ENCODE data around the gene WDR45B.

Gene WDR45B

DNA sequence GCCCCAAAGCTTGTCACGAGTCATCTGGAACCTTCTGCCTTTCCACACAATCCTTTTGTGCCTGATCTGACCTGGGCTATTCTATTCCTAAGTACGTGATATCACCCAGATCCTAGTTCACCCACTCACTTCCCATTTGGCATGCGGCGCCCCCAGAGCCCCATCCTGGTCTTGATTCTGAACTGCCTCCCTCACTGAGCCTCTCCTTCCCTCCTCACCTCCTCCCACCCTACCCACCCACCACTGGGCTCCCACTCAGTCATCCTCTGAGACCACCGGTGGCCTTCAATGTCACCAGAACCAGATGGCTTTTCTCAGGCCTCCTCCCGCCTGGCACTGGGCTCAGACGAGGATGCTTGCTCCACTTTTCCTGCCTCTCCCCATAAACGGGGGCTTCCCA is 18.5 kb downstream of the WDR45B start:
- DNase-seq (ENCODE audit: low read depth in 2 of 2): no peak

DNA sequence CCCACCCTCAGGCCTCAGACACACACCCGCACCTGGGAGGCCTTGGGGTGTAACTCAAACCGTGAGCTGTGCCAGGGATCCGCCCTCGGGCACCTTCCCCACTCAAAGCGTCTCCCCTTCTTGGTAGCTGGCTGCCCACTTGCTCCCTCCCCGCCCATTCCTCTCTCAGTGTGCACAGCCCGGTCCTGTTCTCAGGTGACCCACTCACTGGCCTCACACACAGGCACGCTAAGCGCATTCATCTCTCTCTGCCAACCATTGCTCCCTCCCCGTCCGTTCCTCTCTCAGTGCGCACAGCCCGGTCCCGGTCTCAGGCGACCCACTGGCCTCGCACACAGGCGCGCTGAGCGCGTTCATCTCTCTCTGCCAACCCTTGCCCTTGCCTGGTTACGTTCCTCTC is 20.8 kb downstream of the WDR45B start:
- no peak for DNase-seq (ENCODE audit: low read depth in 2 of 2)

DNA sequence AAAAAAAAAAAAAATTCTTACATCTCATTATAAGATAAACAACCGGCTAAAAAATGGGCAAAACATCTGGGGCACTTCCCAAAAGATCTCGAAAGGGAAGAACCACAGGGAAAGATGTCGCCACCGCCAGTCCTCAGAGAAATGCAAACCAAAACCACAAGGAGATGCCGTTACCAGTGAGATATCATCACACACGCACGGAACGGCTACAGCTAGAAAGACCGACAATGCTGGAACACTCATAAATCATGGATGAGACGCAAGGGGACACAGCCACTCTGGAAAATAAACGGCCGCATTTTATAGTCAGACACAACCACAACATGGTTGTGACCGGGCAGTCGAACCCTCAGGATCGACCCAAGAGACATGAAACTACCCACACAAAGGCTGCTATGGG is 24.5 kb downstream of the WDR45B start:
- no peak for DNase-seq (ENCODE audit: low read depth in 2 of 2)

DNA sequence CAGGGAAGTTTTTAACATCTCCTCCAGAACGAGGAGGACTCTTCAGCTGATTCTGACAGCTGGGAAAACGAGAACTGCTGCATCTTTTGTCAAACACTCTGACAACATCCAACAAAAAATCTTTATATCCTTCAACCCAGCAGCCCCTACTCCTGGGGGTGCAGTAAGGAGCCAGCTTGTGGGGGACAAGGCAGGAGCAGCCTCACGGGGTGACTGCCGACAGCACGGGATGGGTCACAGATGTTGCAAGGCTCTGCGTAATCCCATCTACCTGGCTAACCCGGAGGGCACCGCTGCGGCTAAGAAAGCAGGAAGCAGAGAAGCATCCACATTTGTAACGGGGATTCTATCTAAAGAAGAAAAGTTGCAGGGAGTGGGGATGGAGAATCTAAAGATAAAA is 28.6 kb downstream of the WDR45B start:
- no peak for DNase-seq (ENCODE audit: low read depth in 2 of 2)

DNA sequence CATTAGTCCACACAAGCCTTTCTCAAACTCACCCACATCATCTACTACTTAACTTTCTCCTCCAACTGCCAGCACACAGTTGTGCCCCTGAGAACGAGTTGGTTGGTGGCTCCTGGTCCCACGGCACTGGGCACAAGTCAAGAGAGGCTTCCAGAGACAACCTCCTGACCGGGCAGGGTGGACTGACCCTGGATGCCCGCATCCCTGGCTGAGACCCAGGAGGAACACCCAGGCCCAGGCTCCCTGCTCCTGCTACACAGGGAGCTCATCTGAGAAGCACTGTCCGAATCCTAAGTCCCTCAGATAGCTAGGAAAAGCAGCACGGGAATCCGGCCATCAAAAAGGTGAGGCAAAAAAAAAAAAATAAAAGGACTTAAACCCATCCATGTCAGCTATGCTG is 29.0 kb downstream of the WDR45B start:
- no peak for DNase-seq (ENCODE audit: low read depth in 2 of 2)

DNA sequence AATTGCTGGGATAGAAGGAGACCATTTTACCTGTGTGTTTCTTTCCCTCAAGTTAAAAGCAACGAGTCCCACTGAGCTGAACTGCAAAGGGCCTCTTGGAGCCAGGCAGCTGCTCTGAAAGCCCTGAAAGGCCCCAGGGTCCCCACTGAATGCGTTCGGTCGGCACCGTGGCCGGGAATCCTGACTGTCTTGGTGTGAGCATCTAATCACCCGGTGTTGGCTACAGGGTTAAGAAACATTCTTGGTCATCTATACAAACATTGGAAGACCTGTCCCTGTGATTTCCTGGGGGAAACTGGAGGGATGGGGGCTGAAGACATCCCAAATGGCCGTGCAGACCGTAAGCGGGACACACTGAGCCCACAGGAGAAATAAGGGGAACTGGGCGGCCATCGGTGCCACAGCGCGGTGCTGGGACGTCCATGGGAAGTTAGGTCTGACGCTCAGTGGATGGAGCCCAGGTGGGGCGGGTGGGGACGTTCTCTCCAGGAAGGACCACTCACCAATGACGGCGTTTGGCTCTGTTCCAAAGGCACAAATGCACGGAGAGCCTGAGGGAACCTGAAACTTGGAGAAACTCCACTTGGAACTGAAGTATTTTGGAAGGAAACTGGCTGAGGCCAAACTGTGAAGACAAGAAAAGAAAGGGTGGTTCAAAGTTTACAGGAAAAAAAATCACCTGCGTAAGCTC is 32.1 kb downstream of the WDR45B start:
- no peak for DNase-seq (ENCODE audit: low read depth in 2 of 2)

DNA sequence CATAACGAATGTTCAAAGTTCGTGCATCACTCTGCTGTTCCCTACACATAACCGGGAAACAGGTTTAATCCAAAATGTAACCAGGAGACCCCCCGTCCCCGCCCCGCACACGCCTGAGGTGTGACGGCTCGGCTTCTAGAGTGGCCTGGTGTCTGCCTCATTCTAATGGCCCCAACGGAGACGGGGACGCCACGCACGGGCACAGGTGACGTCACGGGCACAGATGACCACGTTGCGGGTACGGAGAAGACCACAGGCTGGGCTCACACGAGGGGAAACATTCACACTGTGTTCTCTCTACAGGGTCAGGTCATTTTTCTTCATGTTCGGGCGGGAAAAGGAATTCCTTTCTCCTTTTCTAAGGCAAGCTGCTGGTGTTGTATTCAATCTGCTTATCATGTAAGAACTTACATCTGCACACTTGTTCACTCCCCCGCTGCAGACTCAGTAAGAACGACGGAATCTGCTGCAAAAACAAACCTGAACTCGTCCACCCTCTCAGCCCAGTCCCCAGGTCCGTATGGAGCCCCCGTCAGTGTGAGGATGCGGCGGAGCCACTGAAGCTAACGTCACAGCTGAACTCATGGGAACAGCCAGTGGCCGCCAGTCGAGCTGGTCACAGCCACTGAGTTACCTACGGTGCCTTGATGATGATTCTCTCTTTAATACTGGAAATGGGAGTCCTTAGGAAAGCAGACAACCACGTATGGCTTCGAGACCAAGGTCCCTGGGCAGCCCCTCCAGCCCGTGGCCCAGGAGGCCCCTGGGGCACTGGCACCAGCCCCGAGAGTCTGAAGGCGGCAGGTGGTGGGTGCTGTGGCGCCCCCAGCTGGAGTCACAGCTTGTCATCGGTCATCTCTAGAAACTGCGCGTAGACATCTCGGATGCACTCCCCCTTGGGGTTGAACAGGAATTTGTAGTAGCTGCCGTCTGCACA is 32.9 kb downstream of the WDR45B start:
- DNase-seq (ENCODE audit: low read depth in 2 of 2): no peak

GRCh38 chr17:82614095-82614631 is 34.1 kb downstream of the WDR45B start:
- no peak for DNase-seq (ENCODE audit: low read depth in 2 of 2)

DNA sequence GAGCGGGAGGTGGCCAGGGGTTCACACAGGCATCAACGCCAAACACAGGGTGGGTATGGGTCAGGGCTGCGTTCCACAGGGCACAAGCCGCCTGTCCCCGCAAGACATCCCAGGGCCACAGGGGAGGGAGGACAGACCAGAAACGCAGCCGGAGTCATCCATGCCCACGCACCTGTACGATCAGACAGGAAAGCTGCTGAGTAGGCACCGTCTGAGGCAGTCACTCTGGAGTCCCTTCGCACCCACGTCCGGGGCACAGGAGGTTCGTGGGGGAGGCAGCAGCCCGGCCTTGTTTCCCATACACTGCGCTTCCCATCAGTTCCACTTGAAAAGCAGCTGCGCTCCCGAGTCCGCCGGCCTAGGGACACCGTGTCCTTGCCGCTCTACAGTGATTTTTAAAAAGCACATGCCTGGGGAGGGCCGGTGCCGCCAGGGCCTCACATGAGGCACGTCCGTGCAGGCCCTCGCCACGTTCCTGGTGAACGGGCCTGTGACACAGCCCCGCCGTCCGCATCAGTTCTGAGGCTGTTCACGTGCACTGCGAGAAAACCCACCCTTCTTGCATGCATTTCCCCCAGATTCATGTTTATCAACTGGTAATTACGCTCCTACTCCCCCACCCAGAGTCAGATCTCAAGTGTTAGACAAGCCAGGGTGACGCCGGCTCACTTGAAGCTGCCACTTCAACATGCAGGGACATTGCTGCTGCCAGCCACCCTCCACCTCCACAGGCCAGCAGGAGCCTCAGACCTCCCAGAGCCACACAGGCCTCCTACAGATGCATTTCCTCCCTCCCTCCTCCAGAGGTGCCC is 34.8 kb downstream of the WDR45B start:
- no peak for DNase-seq (ENCODE audit: low read depth in 2 of 2)

GRCh38 chr17:82611140-82612058 is 36.8 kb downstream of the WDR45B start:
- DNase-seq (ENCODE audit: low read depth in 2 of 2): no peak

DNA sequence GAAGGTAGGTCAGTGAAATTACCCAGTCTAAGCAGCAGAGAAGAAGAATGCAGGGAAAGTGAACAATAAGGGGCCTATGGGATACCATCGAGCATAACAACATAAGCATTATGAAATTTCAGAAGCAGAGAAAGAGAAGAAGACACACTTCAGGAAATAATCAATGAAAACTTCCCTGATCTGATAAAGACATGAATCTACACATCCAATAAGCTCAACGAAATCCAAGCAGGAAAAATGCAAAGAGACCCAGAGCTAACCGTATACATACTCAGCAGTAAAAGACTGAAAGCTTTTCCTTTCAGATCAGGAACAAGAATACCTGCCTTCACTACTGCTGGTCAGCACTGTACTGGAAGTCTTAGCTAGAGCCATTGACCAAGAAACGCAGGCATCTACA is 38.6 kb downstream of the WDR45B start:
- DNase-seq (ENCODE audit: low read depth in 2 of 2): no peak

- no peak for DNase-seq (ENCODE audit: low read depth in 2 of 2)
Observed at GRCh38 chr17:82608816-82609215, 39.4 kb downstream of the WDR45B start.

- DNase-seq (ENCODE audit: low read depth in 2 of 2): no peak
Observed at GRCh38 chr17:82605939-82606600, 42.2 kb downstream of the WDR45B start.

- no peak for DNase-seq (ENCODE audit: low read depth in 2 of 2)
Observed at GRCh38 chr17:82604532-82604931, 43.7 kb downstream of the WDR45B start.

DNA sequence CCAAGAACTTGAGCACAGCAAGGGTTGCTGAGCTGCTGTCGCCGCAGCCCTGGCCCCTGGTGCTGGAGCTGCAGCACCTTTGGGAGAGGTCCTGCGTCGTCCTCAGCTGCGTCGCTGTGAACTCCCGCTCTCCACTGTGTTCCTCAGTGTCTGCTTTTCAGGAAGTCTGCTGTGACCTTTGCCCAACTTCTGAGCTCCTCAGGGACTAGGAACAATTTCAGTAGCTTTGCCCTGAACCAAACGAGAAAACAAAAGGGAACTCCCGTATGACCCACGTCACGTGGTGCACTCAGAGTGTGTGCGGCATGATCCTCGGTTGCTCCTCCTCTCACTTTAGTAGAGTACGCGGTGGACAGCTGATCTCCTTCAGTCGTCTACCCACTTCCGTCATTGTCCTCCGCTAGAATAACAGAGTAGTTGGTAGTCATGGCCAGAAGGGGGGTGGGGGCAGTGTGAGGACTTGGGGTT is 44.2 kb downstream of the WDR45B start:
- no peak for DNase-seq (ENCODE audit: low read depth in 2 of 2)

DNA sequence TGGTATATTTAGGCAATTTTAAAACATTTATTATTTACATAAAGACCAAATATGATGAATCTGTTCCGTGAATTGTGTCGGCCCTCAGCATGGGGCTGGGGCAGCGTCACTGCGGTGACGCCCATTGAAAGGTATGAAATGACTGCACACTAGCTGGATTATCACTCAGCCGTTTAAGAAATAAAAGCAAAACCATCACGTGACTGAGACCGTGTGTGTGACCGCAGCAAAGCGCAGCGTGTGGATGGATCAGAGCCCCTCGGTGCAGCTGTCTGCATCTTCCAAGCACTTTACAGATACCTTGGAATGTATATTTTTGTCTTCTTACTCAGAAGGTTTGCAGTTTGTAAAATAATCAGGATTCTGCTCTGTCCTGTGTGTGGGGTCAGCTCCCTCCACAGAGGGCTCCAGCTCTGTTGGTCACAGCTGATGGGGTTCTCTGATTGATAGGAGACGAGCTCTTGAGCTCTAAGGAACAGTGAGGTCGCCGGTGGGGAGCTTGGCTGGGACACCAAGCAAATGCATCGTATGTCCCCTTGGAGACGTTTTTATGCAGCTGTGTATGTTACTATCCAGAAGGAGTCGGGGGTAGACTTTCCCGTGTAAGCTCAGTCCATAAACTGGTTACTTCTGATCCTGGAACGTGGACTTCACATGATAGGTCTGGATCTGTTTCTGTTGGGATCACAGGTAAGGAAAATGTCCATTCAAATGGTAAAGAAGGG is 45.1 kb downstream of the WDR45B start:
- no peak for DNase-seq (ENCODE audit: low read depth in 2 of 2)

DNA sequence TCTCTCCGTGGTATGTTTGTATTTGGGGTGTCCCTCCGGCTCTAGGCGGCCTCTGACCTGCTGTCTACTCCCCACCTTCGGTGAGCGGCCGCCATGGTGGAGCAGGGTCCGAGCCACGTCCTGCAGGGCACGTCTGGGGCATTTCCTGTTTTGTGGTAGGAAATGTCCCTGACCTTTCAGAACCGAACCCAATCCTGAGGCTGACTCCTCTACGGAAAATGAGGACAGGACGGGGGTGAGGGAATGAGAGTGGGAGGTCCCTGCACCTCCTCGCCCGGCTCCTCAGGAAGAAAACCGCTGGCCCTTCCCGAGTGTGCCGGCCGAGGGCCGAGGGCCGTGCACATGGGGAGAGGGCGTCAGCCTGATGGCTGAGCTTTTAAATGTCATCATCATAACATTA is 45.8 kb downstream of the WDR45B start:
- no peak for DNase-seq (ENCODE audit: low read depth in 2 of 2)

- DNase-seq (ENCODE audit: low read depth in 2 of 2): no peak
Observed at GRCh38 chr17:82601447-82602000, 46.7 kb downstream of the WDR45B start.

DNA sequence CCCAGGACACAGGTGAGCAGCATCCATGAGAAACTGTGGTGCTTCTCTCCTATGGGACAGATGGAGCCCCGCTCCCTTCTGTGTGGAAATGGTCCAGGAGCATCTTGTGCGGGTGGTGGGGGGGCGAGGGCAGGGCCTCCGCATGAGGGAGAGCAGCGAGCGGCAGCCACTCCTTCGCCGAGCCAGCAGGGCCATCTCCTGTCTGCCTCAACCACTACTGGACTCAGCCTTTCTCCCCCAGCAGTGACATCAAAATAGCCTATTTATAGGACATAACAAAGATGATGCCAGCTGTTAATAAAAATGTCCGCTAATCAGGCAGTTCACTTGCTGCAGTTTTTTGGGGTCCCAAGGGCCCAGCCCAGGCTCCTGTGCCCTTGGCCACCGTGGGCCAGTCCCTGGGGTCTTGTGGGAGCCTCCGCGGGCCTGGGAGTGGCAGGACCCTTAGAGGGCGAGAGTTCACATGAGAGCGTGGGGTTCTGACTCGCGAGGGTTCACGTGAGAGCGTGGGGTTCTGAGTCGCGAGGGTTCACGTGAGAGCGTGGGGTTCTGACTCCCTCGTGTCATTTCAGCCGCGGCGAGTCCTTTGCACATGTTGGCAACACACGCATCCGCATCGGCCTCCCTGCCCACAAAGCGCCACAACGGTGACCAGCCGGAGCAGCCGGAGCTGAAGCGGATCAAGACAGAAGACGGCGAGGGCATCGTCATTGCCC is 47.4 kb downstream of the WDR45B start:
- DNase-seq (ENCODE audit: low read depth in 2 of 2): no peak

All from stimulated activated CD4-positive, alpha-beta T cell treated with anti-CD3 and anti-CD28 coated beads, Interleukin-1b, Interleukin-23, amount 100 ng/mL, for 1 hour (primary cell).